ENCODE data around the gene KIF13A. TPM values are rescaled to one million over a fixed set of nuclear protein-coding genes. Genes with fewer than 3 reads are reported as not detected.
"Not testable (repeated sequence)": the region's sequence is repeated elsewhere in the genome, so short reads cannot be mapped to it uniquely, and the experiment has no call there.

Gene KIF13A
- total RNA-seq, 4 donors from 2014 or later = 14.9 to 66.9 (median 37.3) TPM

DNA sequence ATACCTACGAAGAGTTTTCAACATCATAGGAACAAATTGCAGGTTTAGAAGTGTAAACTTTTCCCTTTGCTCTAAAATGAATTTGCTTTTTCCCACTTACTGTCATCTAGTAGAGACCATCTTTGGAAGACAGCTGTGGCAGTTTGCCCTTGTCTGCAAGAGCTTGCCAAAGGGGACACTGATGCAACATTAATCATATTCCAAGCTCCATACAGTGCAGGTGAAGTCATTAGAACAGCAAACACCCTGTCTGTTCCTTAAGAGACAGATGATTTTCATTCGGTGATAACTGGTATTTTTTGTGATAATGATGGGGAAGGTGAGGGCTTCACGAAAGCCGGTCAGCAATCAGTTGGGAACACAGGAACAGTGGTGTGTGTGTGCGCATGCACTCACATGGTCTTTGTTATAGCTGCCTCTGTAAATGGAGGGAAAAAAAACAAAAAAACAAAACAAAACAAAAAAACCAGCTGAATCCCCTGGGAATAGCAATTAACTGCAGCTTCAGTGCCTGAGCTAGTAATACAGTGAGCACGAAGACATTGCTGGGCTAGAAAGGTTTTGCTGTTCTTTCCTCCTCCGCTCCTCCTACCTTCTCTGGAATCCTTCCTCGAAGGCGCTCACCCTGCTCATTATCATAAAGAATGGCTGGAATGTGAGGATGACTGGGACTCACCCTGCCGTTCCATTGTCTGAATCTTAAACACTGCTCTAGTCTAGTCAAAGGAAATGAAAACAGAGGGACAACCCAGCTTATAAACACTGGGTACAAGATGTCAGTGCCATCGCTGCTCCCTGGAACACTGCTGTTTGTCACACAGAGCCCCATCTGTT lies 35.2 kb upstream of the KIF13A start:
- Histone ChIP-seq H3K4me3 (no peak overlapping the region), H3K36me3 (no peaks in the 10 kb centered on the region), H3K9me3 (no peaks in the 10 kb centered on the region), H3K27ac (no peak overlapping the region), H3K27me3 (no peaks in the 10 kb centered on the region), H3K4me1 (no peaks in the 10 kb centered on the region)
- TF ChIP-seq POLR2A (IDR thresholded peaks at IDR 0.05) = no peak
- TF ChIP-seq CTCF (IDR thresholded peaks at IDR 0.05) = no peak
- no peak for DNase-seq
- intact Hi-C loops (cut with DNase I; ENCODE audit: low total_unique reads) = no loop called here

DNA sequence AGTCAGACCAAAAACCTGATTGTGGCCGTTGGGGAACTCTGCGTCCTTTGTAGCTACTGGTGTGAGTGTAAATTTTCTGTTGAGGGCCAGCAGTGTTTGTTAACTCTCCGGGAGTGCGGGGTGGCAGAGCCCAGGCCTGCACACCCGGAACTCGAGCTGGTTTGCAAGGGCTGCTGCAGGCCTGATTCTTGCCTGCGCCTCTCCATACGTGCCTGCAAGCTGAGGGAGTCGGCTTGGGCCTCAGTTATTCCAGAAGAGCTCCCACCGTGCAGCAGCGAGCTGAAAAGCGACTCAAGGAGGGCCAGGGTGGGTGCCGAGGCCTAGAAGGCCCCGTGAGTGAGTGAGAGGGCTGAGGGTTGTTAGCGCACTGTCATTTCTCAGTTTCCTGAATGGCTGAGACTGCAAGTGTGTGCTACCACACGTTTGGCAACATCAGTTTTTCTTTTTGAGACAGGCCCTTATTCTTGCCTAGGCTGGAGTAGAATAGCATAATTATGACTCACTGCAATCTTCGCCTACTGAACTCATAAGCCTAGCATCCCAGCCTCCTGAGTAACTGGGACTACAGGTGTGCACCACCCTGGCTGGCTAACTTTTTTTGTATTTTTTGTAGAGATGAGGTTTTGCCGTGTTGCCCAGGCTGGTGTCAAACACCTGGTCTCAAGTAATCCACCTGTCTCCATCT lies 33.9 kb upstream of the KIF13A start:
- no peak for DNase-seq
- no peak for TF ChIP-seq POLR2A (IDR thresholded peaks at IDR 0.05)
- TF ChIP-seq CTCF (IDR thresholded peaks at IDR 0.05) = no peak
- Histone ChIP-seq H3K4me3 (no peak overlapping the region), H3K4me1 (no peaks in the 10 kb centered on the region), H3K27me3 (no peaks in the 10 kb centered on the region), H3K36me3 (no peaks in the 10 kb centered on the region), H3K27ac (no peak overlapping the region), H3K9me3 (no peaks in the 10 kb centered on the region)
- intact Hi-C loops (cut with DNase I; ENCODE audit: low total_unique reads) = no loop called here

GRCh38 chr6:18020545-18020944 lies 33.1 kb upstream of the KIF13A start:
- DNase-seq; H3K27ac ChIP-seq; H3K4me1 ChIP-seq; H3K4me3 ChIP-seq; intact Hi-C loops (cut with DNase I; ENCODE audit: low total_unique reads); H3K27me3 ChIP-seq; H3K9me3 ChIP-seq; H3K36me3 ChIP-seq: not testable (repeated sequence)

GRCh38 chr6:18019539-18020534 lies 32.4 kb upstream of the KIF13A start:
- Histone ChIP-seq H3K27ac (no peak overlapping the region), H3K4me3 (no peak overlapping the region), H3K4me1 (no peaks in the 10 kb centered on the region), H3K9me3 (no peaks in the 10 kb centered on the region), H3K36me3 (no peaks in the 10 kb centered on the region), H3K27me3 (no peaks in the 10 kb centered on the region)
- intact Hi-C loops (cut with DNase I; ENCODE audit: low total_unique reads) = no loop called here
- DNase-seq = no peak
- TF ChIP-seq CTCF (IDR thresholded peaks at IDR 0.05) = no peak
- TF ChIP-seq POLR2A (IDR thresholded peaks at IDR 0.05) = no peak

DNA sequence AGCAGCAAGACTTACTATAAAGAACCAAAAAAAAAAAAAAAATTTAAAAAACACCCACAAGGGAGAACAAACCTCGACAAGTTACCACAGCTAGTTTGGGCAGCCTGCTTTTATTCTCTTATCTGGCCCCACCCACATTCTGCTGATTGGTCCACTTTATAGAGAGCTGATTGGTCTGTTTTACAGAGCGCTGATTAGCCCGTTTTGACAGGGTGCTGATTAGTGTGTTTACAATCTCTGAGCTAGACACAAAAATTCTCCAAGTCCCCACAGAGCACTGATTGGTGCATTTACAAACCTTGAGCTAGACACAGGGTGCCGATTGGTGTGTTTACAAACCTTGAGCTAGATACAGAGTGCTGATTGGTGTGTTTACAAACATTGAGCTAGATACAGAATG lies 31.7 kb upstream of the KIF13A start:
- intact Hi-C loops (cut with DNase I; ENCODE audit: low total_unique reads); H3K36me3 ChIP-seq; DNase-seq; H3K4me3 ChIP-seq; H3K9me3 ChIP-seq; H3K27ac ChIP-seq; H3K27me3 ChIP-seq; H3K4me1 ChIP-seq: not testable (repeated sequence)
